Effector memory CD8-positive, alpha-beta T cell (primary cell): ENCODE measurements around the gene HTRA3.
"Not testable (repeated sequence)": the region's sequence is repeated elsewhere in the genome, so short reads cannot be mapped to it uniquely, and the experiment has no call there.

Source experiments
- ATAC-seq: fragments of 150-1000 bp; cut with Tn5 transposase; replicated peaks from 2 replicates; pipeline ENCODE4 v1.10.0; 2021; ENCODE audit warnings: mild to moderate bottlenecking, moderate library complexity
- DNase-seq, 3 experiments: peaks; one replicate each; pipeline ENCODE4 v3.0.0; 2021
- H3K27ac Mint-ChIP-seq, 2 donors: one replicate each; pipeline ENCODE4 v1.8.0; 2022; ENCODE audit warnings: mild to moderate bottlenecking in 2 of 2, mixed read lengths in 2 of 2, moderate library complexity in 2 of 2
- H3K27me3 Mint-ChIP-seq, 2 donors: one replicate each; pipeline ENCODE4 v1.8.0; 2022; ENCODE audit warnings: mixed read lengths in 2 of 2
- H3K36me3 Mint-ChIP-seq: one replicate; pipeline ENCODE4 v1.8.0; 2022; ENCODE audit warnings: mild to moderate bottlenecking, moderate library complexity, mixed read lengths; ENCODE audit not compliant: insufficient read depth
- H3K4me1 Mint-ChIP-seq, 2 donors: one replicate each; pipeline ENCODE4 v1.8.0; 2022; ENCODE audit warnings: low read depth in 2 of 2, mixed read lengths in 2 of 2
- H3K4me3 Mint-ChIP-seq, 2 donors: one replicate each; pipeline ENCODE4 v1.8.0; 2022; ENCODE audit warnings: mild to moderate bottlenecking in 2 of 2, mixed read lengths in 2 of 2, moderate library complexity in 2 of 2
- H3K9me3 Mint-ChIP-seq, 2 donors: one replicate each; pipeline ENCODE4 v1.8.0; 2022; ENCODE audit warnings: mixed read lengths in 2 of 2

HTRA3 gene

GRCh38 chr4:8349236-8349635, 79.7 kb downstream of the HTRA3 start:
- H3K27me3 Mint-ChIP-seq, result peaks cover 10 to 69% of the 10 kb centered on the region in 2 donors
- H3K27ac Mint-ChIP-seq, H3K4me3 Mint-ChIP-seq, H3K36me3 Mint-ChIP-seq, H3K4me1 Mint-ChIP-seq, DNase-seq, ATAC-seq, H3K9me3 Mint-ChIP-seq: not testable (repeated sequence)

- Mint-ChIP-seq H3K4me3 (no peak overlapping the region), H3K27ac (no peak overlapping the region), H3K9me3 (no peaks in the 10 kb centered on the region), H3K36me3 (no peaks in the 10 kb centered on the region), H3K27me3 (peaks cover 10 to 67% of the 10 kb centered on the region in 2 donors), H3K4me1 (no peaks in the 10 kb centered on the region)
- no peak for ATAC-seq
- no peak for DNase-seq
Measured at GRCh38 chr4:8349664-8350236, 80.2 kb downstream of the HTRA3 start.

GRCh38 chr4:8350352-8350751, 80.8 kb downstream of the HTRA3 start:
- Mint-ChIP-seq H3K9me3 (no peaks in the 10 kb centered on the region), H3K4me1 (no peaks in the 10 kb centered on the region), H3K27ac (no peak overlapping the region), H3K27me3 (peaks cover 10 to 61% of the 10 kb centered on the region in 2 donors), H3K4me3 (no peak overlapping the region), H3K36me3 (no peaks in the 10 kb centered on the region)
- ATAC-seq (no peak), DNase-seq (no peak)

GRCh38 chr4:8350841-8351461, 81.4 kb downstream of the HTRA3 start:
- H3K27ac Mint-ChIP-seq, result no peak overlapping the region

GRCh38 chr4:8351931-8352367, 82.4 kb downstream of the HTRA3 start:
- no peaks in the 10 kb centered on the region for H3K4me1 Mint-ChIP-seq
- no peaks in the 10 kb centered on the region for H3K9me3 Mint-ChIP-seq
- no peak for ATAC-seq
- DNase-seq, result no peak
- no peaks in the 10 kb centered on the region for H3K36me3 Mint-ChIP-seq
- no peak overlapping the region for H3K4me3 Mint-ChIP-seq
- H3K27me3 Mint-ChIP-seq, result peaks cover 0 to 45% of the 10 kb centered on the region in 2 donors
- no peak overlapping the region for H3K27ac Mint-ChIP-seq

More at GRCh38 chr4:8350841-8351461, 81.4 kb downstream of the HTRA3 start:
- Mint-ChIP-seq H3K27me3 (peaks cover 8 to 55% of the 10 kb centered on the region in 2 donors), H3K4me1 (no peaks in the 10 kb centered on the region), H3K4me3 (no peak overlapping the region), H3K9me3 (no peaks in the 10 kb centered on the region), H3K36me3 (no peaks in the 10 kb centered on the region)
- no peak for ATAC-seq
- DNase-seq, result no peak

- H3K36me3 Mint-ChIP-seq, result no peaks in the 10 kb centered on the region
- ATAC-seq, result no peak
- no peak for DNase-seq
Measured at GRCh38 chr4:8352368-8353157, 83.0 kb downstream of the HTRA3 start.

GRCh38 chr4:8353158-8353669, 83.7 kb downstream of the HTRA3 start:
- DNase-seq, result no peak
- Mint-ChIP-seq H3K4me1 (no peaks in the 10 kb centered on the region), H3K27me3 (peaks cover 0 to 39% of the 10 kb centered on the region in 2 donors), H3K4me3 (no peak overlapping the region), H3K36me3 (no peaks in the 10 kb centered on the region), H3K27ac (no peak overlapping the region), H3K9me3 (no peaks in the 10 kb centered on the region)
- ATAC-seq, result no peak

More at GRCh38 chr4:8352368-8353157, 83.0 kb downstream of the HTRA3 start:
- Mint-ChIP-seq H3K27ac (no peak overlapping the region), H3K9me3 (no peaks in the 10 kb centered on the region), H3K4me1 (no peaks in the 10 kb centered on the region), H3K4me3 (no peak overlapping the region), H3K27me3 (peaks cover 0 to 44% of the 10 kb centered on the region in 2 donors)

GRCh38 chr4:8353912-8354453, 84.4 kb downstream of the HTRA3 start:
- DNase-seq, result no peak
- Mint-ChIP-seq H3K9me3 (no peaks in the 10 kb centered on the region), H3K27me3 (peaks cover 0 to 38% of the 10 kb centered on the region in 2 donors), H3K27ac (no peak overlapping the region), H3K4me3 (no peak overlapping the region), H3K36me3 (no peaks in the 10 kb centered on the region), H3K4me1 (no peaks in the 10 kb centered on the region)
- no peak for ATAC-seq

GRCh38 chr4:8355306-8355705, 85.8 kb downstream of the HTRA3 start:
- DNase-seq (no peak), ATAC-seq (no peak)
- Mint-ChIP-seq H3K4me1 (no peaks in the 10 kb centered on the region), H3K27ac (no peak overlapping the region), H3K9me3 (no peaks in the 10 kb centered on the region), H3K27me3 (peaks cover 0 to 25% of the 10 kb centered on the region in 2 donors), H3K36me3 (no peaks in the 10 kb centered on the region), H3K4me3 (no peak overlapping the region)

- H3K4me3 Mint-ChIP-seq, result no peak overlapping the region
- H3K4me1 Mint-ChIP-seq, result no peaks in the 10 kb centered on the region
- H3K36me3 Mint-ChIP-seq, result no peaks in the 10 kb centered on the region
- no peaks in the 10 kb centered on the region for H3K9me3 Mint-ChIP-seq
- no peak for ATAC-seq
- DNase-seq, result no peak
- H3K27me3 Mint-ChIP-seq, result peaks cover 0 to 18% of the 10 kb centered on the region in 2 donors
- H3K27ac Mint-ChIP-seq, result no peak overlapping the region
Measured at GRCh38 chr4:8355864-8356565, 86.5 kb downstream of the HTRA3 start.
